ENCODE measurements around the gene RAB3GAP1.

RAB3GAP1 gene

DNA sequence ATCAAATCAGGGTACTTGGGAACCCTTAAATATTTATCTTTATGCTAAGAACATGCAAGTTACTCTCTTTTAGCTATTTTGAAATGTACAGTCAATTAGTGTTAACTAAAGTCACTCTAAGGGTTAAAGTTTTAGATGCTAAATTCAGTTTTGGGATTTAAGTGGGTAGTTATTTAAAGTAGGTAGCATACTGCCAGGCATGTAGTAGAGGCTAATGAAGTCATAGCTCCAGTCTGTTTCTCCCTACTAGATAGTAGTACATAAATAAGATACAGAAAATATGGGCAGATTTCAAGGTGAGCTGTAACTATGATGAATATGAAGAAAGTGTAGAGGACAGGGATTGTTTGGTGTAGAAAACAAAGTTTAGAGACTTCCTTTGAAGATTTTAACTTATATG is 7.5 kb downstream of the RAB3GAP1 start:
- H3K4me2 ChIP-seq (ENCODE audit: insufficient read depth, low read length): no peak overlapping the region
- no peak overlapping the region for H3K9ac ChIP-seq (ENCODE audit: low read depth, low read length)
- ATAC-seq (ENCODE audit: insufficient read depth, low read depth) (no peak), DNase-seq (no peak)
- no peak overlapping the region for H3K4me3 ChIP-seq (ENCODE audit: low read depth in 1 of 2, low read length in 2 of 2)
- no peak for TF ChIP-seq EZH2 (IDR thresholded peaks at IDR 0.05; ENCODE audit: borderline replicate concordance, low read depth, low read length, severe bottlenecking)
- TF ChIP-seq, protein P1, sequence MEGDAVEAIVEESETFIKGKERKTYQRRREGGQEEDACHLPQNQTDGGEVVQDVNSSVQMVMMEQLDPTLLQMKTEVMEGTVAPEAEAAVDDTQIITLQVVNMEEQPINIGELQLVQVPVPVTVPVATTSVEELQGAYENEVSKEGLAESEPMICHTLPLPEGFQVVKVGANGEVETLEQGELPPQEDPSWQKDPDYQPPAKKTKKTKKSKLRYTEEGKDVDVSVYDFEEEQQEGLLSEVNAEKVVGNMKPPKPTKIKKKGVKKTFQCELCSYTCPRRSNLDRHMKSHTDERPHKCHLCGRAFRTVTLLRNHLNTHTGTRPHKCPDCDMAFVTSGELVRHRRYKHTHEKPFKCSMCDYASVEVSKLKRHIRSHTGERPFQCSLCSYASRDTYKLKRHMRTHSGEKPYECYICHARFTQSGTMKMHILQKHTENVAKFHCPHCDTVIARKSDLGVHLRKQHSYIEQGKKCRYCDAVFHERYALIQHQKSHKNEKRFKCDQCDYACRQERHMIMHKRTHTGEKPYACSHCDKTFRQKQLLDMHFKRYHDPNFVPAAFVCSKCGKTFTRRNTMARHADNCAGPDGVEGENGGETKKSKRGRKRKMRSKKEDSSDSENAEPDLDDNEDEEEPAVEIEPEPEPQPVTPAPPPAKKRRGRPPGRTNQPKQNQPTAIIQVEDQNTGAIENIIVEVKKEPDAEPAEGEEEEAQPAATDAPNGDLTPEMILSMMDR (IDR thresholded peaks at IDR 0.05; ENCODE audit: borderline replicate concordance, extremely low read depth, low read length, poor library complexity, severe bottlenecking): no peak
- no peak overlapping the region for H2AFZ ChIP-seq (ENCODE audit: low read depth, low read length)
- no peaks in the 10 kb centered on the region for H3K9me3 ChIP-seq (ENCODE audit: insufficient read depth, low read length, severe bottlenecking)
- H3K4me1 ChIP-seq (ENCODE audit: insufficient read depth, low read length): peaks cover 31% of the 10 kb centered on the region
- no peaks in the 10 kb centered on the region for H4K20me1 ChIP-seq (ENCODE audit: insufficient read depth, low read length)
- no peaks in the 10 kb centered on the region for H3K27me3 ChIP-seq (ENCODE audit: insufficient read depth, low read length, poor library complexity)
- peaks cover 53% of the 10 kb centered on the region for H3K36me3 ChIP-seq (ENCODE audit: insufficient read depth, low read length)
- H3K27ac ChIP-seq (ENCODE audit: low read length): no peak overlapping the region
- H3K79me2 ChIP-seq (ENCODE audit: insufficient read depth, low read length): peaks cover 88% of the 10 kb centered on the region

DNA sequence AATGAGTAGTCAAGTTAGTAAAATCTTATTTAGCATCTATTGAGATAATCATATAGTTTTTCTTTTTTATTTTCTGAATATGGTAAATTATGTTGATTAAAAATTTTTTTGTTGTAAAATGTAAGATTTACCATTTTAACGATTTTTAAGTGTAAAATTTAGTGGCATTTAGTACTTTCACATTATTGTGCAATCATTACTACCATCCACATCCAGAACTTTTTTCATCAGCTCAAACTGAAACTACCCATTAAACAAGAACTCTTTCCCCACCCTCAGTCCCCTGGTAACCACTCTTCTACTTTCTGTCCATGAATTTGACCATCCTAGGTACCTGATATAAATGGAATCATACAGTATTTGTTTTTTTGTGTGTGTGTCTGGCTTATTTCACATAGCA is 11.1 kb downstream of the RAB3GAP1 start:
- Histone ChIP-seq H3K79me2 (ENCODE audit: insufficient read depth, low read length) (peaks cover 80% of the 10 kb centered on the region), H3K4me3 (ENCODE audit: low read depth in 1 of 2, low read length in 2 of 2) (no peak overlapping the region), H3K9me3 (ENCODE audit: insufficient read depth, low read length, severe bottlenecking) (no peaks in the 10 kb centered on the region), H2AFZ (ENCODE audit: low read depth, low read length) (no peak overlapping the region), H3K36me3 (ENCODE audit: insufficient read depth, low read length) (peaks cover 65% of the 10 kb centered on the region), H3K27me3 (ENCODE audit: insufficient read depth, low read length, poor library complexity) (no peaks in the 10 kb centered on the region), H3K4me1 (ENCODE audit: insufficient read depth, low read length) (peaks cover 3% of the 10 kb centered on the region; the same call in 1 of the 2 replicates), H3K4me2 (ENCODE audit: insufficient read depth, low read length) (no peak overlapping the region), H3K9ac (ENCODE audit: low read depth, low read length) (no peak overlapping the region), H3K27ac (ENCODE audit: low read length) (no peak overlapping the region), H4K20me1 (ENCODE audit: insufficient read depth, low read length) (no peaks in the 10 kb centered on the region)
- no peak for TF ChIP-seq EZH2 (IDR thresholded peaks at IDR 0.05; ENCODE audit: borderline replicate concordance, low read depth, low read length, severe bottlenecking)
- TF ChIP-seq, protein P1 (IDR thresholded peaks at IDR 0.05; ENCODE audit: borderline replicate concordance, extremely low read depth, low read length, poor library complexity, severe bottlenecking): no peak
- DNase-seq (no peak), ATAC-seq (ENCODE audit: insufficient read depth, low read depth) (no peak)

- TF ChIP-seq, protein P1 (IDR thresholded peaks at IDR 0.05; ENCODE audit: borderline replicate concordance, extremely low read depth, low read length, poor library complexity, severe bottlenecking): no peak
- TF ChIP-seq EZH2 (IDR thresholded peaks at IDR 0.05; ENCODE audit: borderline replicate concordance, low read depth, low read length, severe bottlenecking): no peak
- ATAC-seq (ENCODE audit: insufficient read depth, low read depth) (no peak), DNase-seq (no peak)
- no peak overlapping the region for H3K27ac ChIP-seq (ENCODE audit: low read length)
- peaks cover 71% of the 10 kb centered on the region for H3K79me2 ChIP-seq (ENCODE audit: insufficient read depth, low read length)
- no peak overlapping the region for H3K4me3 ChIP-seq (ENCODE audit: low read depth in 1 of 2, low read length in 2 of 2)
- no peak overlapping the region for H3K9ac ChIP-seq (ENCODE audit: low read depth, low read length)
- peaks cover 58% of the 10 kb centered on the region for H3K36me3 ChIP-seq (ENCODE audit: insufficient read depth, low read length)
- H3K27me3 ChIP-seq (ENCODE audit: insufficient read depth, low read length, poor library complexity): no peaks in the 10 kb centered on the region
- H4K20me1 ChIP-seq (ENCODE audit: insufficient read depth, low read length): no peaks in the 10 kb centered on the region
- H3K9me3 ChIP-seq (ENCODE audit: insufficient read depth, low read length, severe bottlenecking): peaks cover 1% of the 10 kb centered on the region
- no peak overlapping the region for H2AFZ ChIP-seq (ENCODE audit: low read depth, low read length)
- H3K4me2 ChIP-seq (ENCODE audit: insufficient read depth, low read length): no peak overlapping the region
- H3K4me1 ChIP-seq (ENCODE audit: insufficient read depth, low read length): no peaks in the 10 kb centered on the region
Observed at GRCh38 chr2:135064149-135064548, 12.1 kb downstream of the RAB3GAP1 start.

DNA sequence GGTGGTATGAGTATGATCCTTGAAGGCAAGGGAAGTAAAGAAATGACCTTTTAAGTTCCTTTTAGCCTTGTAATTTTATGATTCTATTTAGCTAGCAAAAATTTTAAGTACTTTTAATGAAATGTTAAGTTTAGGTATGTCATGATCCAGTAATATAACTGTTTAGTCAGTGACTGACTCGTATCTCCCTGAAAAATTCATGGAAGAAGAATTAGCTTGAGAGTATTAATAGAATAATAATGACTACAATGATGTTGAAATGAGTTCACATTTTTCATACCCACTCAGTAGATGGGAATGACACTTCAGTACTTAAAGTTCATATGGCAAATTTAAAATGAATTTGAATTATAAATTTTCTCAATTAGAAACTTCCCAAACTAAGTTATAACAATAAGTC is 14.6 kb downstream of the RAB3GAP1 start:
- H3K27ac ChIP-seq (ENCODE audit: low read length): no peak overlapping the region
- DNase-seq: no peak
- TF ChIP-seq, protein P1 (IDR thresholded peaks at IDR 0.05; ENCODE audit: borderline replicate concordance, extremely low read depth, low read length, poor library complexity, severe bottlenecking): no peak
- TF ChIP-seq EZH2 (IDR thresholded peaks at IDR 0.05; ENCODE audit: borderline replicate concordance, low read depth, low read length, severe bottlenecking): no peak
- H3K4me1 ChIP-seq (ENCODE audit: insufficient read depth, low read length): no peaks in the 10 kb centered on the region
- H3K9ac ChIP-seq (ENCODE audit: low read depth, low read length): no peak overlapping the region
- H3K4me2 ChIP-seq (ENCODE audit: insufficient read depth, low read length): no peak overlapping the region
- no peak overlapping the region for H2AFZ ChIP-seq (ENCODE audit: low read depth, low read length)
- H3K27me3 ChIP-seq (ENCODE audit: insufficient read depth, low read length, poor library complexity): no peaks in the 10 kb centered on the region
- peaks cover 24% of the 10 kb centered on the region for H3K9me3 ChIP-seq (ENCODE audit: insufficient read depth, low read length, severe bottlenecking)
- H3K4me3 ChIP-seq (ENCODE audit: low read depth in 1 of 2, low read length in 2 of 2): no peak overlapping the region
- peaks cover 59% of the 10 kb centered on the region for H3K79me2 ChIP-seq (ENCODE audit: insufficient read depth, low read length)
- no peak for ATAC-seq (ENCODE audit: insufficient read depth, low read depth)
- no peaks in the 10 kb centered on the region for H4K20me1 ChIP-seq (ENCODE audit: insufficient read depth, low read length)
- peaks cover 49% of the 10 kb centered on the region for H3K36me3 ChIP-seq (ENCODE audit: insufficient read depth, low read length)

Measured in DND-41 (cell line).